Measurements from ENCODE around the gene RPL13A. TPM values are rescaled to one million over a fixed set of nuclear protein-coding genes. Genes with fewer than 3 reads are reported as not detected.

Gene RPL13A
- total RNA-seq, 2 donors from 2014 or later: 2,414 to 3,956 TPM

GRCh38 chr19:49515767-49516166 is 28.4 kb downstream of the RPL13A start:
- intact Hi-C loops (cut with DNase I): no loop called here
- H3K36me3 ChIP-seq: no peaks in the 10 kb centered on the region

DNA sequence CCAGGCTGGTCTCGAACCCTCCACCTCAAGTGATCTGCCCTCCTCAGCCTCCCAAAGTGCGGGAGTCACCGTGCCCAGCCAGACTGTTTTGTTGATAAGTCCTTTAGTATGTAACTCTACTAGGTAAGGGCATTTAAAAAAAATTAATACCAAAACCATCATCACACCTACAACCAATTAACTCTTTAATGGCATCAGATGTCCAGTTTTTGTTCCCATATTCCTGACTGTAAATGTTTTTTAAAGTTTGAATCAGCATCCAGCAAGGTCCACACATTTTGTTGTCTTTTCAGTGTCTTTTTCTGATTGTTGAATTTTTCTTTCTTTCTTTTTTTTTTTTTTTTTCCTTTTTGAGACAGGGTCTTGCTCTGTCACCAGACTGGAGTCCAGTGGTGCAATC is 30.6 kb downstream of the RPL13A start:
- TF ChIP-seq, protein P1, sequence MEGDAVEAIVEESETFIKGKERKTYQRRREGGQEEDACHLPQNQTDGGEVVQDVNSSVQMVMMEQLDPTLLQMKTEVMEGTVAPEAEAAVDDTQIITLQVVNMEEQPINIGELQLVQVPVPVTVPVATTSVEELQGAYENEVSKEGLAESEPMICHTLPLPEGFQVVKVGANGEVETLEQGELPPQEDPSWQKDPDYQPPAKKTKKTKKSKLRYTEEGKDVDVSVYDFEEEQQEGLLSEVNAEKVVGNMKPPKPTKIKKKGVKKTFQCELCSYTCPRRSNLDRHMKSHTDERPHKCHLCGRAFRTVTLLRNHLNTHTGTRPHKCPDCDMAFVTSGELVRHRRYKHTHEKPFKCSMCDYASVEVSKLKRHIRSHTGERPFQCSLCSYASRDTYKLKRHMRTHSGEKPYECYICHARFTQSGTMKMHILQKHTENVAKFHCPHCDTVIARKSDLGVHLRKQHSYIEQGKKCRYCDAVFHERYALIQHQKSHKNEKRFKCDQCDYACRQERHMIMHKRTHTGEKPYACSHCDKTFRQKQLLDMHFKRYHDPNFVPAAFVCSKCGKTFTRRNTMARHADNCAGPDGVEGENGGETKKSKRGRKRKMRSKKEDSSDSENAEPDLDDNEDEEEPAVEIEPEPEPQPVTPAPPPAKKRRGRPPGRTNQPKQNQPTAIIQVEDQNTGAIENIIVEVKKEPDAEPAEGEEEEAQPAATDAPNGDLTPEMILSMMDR (IDR thresholded peaks at IDR 0.05): no peak
- TF ChIP-seq POLR2AphosphoS5 (IDR thresholded peaks at IDR 0.05) (no peak), POLR2A (IDR thresholded peaks at IDR 0.05) (no peak)
- no peak overlapping the region for H3K4me3 ChIP-seq
- H3K27ac ChIP-seq: no peak overlapping the region
- H3K27me3 ChIP-seq (replicated peaks; ENCODE audit: insufficient read depth): no peaks in the 10 kb centered on the region
- no peak for DNase-seq (ENCODE audit: low spot score)
- H3K9me3 ChIP-seq: no peaks in the 10 kb centered on the region
- 99% methylated on average over 3 of the region's 3 CpGs for WGBS
- no peaks in the 10 kb centered on the region for H3K36me3 ChIP-seq
- intact Hi-C loops (cut with DNase I): no loop called here
- no peaks in the 10 kb centered on the region for H3K4me1 ChIP-seq (replicated peaks)

More at GRCh38 chr19:49515767-49516166, 28.4 kb downstream of the RPL13A start:
- WGBS: 85% methylated on average over 4 of the region's 4 CpGs
- TF ChIP-seq, protein P1 (IDR thresholded peaks at IDR 0.05): no peak
- TF ChIP-seq POLR2AphosphoS5 (IDR thresholded peaks at IDR 0.05) (no peak), POLR2A (IDR thresholded peaks at IDR 0.05) (no peak)
- Histone ChIP-seq H3K4me1 (replicated peaks) (no peaks in the 10 kb centered on the region), H3K27ac (no peak overlapping the region), H3K27me3 (replicated peaks; ENCODE audit: insufficient read depth) (no peaks in the 10 kb centered on the region), H3K4me3 (no peak overlapping the region), H3K9me3 (no peaks in the 10 kb centered on the region)
- DNase-seq (ENCODE audit: low spot score): no peak

DNA sequence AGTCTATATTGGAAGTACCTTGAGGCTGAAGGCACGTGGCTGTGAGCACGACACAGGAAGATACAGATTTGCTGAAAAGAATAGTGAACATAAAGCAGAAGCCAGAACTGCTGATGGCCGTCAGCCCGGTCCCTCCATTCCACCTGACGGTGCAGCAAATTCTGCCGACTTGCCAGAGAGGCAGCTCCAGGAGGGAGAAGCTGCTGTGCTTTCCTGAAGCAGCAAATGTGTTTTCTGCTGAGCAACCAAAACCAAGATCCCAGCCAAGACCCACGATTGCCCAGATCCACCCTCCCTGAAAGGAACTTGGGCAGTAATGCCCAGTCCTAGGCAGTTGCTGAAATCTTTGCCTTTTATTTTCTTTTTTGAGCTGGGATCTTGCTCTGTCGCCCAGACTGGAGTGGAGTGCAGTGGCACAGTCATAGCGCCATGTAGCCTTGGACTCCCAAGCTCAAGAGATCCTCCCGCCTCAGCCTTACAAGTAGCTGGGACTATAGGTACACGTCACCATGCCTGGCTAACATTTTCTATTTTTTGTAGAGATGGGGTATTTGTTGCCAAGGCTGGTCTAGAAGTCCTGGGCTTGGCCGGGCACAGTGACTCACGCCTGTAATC is 33.4 kb downstream of the RPL13A start:
- TF ChIP-seq POLR2AphosphoS5 (IDR thresholded peaks at IDR 0.05): no peak
- TF ChIP-seq POLR2A (IDR thresholded peaks at IDR 0.05): no peak
- TF ChIP-seq, protein P1 (IDR thresholded peaks at IDR 0.05): no peak

DNA sequence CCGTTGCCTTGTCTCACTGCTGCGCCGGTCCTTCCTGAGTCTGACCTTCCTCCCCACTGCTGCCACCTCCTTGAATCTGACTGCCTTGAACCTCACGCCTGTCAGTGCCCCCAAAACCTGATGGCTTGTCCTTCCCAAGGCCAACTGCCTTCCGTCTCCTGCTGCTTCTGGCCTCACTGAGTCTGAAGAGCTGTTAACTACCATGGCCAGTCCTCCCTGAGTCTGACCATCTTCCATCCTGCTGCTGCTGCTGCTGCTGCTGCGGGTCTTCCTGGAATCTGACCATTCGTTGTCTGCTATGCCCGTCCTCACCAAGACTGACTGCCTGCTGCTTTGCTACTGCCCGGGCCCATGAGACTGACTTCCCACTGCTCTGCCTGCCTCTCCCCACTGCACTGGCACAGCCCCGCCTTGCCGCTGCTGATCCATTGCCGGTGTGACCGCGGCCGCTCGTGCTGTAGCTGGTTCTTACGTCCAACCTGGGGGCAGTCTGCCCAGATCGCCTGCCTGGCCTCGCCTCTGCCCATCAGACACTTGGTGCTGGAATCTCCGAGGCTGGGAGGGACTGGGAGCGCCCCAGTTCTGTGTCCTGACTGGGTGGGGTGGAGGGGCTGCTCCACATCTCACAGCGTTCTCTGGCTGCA is 37.5 kb downstream of the RPL13A start:
- Histone ChIP-seq H3K27ac (no peak overlapping the region), H3K4me3 (no peak overlapping the region), H3K9me3 (no peaks in the 10 kb centered on the region), H3K27me3 (replicated peaks; ENCODE audit: insufficient read depth) (no peaks in the 10 kb centered on the region), H3K4me1 (replicated peaks) (no peaks in the 10 kb centered on the region), H3K36me3 (no peaks in the 10 kb centered on the region)
- DNase-seq (ENCODE audit: low spot score): no peak
- whole genome bisulfite sequencing: 78% methylated on average over 22 of the region's 22 CpGs
- no peak for TF ChIP-seq POLR2AphosphoS5 (IDR thresholded peaks at IDR 0.05)
- TF ChIP-seq POLR2A (IDR thresholded peaks at IDR 0.05): no peak
- TF ChIP-seq, protein P1 (IDR thresholded peaks at IDR 0.05): no peak
- intact Hi-C loops (cut with DNase I): no loop called here

More for the DNA sequence above, 33.4 kb downstream of the RPL13A start:
- Histone ChIP-seq H3K4me3 (no peak overlapping the region), H3K27me3 (replicated peaks; ENCODE audit: insufficient read depth) (no peaks in the 10 kb centered on the region), H3K27ac (no peak overlapping the region), H3K9me3 (no peaks in the 10 kb centered on the region), H3K36me3 (no peaks in the 10 kb centered on the region), H3K4me1 (replicated peaks) (no peaks in the 10 kb centered on the region)
- WGBS: 73% methylated on average over 13 of the region's 13 CpGs
- no peak for DNase-seq (ENCODE audit: low spot score)
- intact Hi-C loops (cut with DNase I): no loop called here

Data from prostate gland (tissue), 2 donors.